GM19455 (cell line): Measurements from ENCODE around the gene LACTB.

ENCODE experiments used
- ATAC-seq: cut with Tn5 transposase; IDR thresholded peaks from one replicate; pipeline ENCODE4 v1.9.1; 2021; ENCODE audit not compliant: unreplicated experiment

Gene LACTB

GRCh38 chr15:63121382-63122001 is at the start of gene LACTB:
LACTB (plus strand) TSS chr15:63121861; CDS start chr15:63121872, 11 bp downstream.
- ATAC-seq = peak; percentile 74

GRCh38 chr15:63072023-63072650 is 49.5 kb upstream of the LACTB start:
- no peak for ATAC-seq

GRCh38 chr15:63072809-63073277 is 48.8 kb upstream of the LACTB start:
- ATAC-seq = no peak

- ATAC-seq = no peak
Observed at GRCh38 chr15:63073497-63074172, 48.0 kb upstream of the LACTB start.

GRCh38 chr15:63075015-63075983 is 46.4 kb upstream of the LACTB start:
- ATAC-seq = no peak

- no peak for ATAC-seq
Observed at GRCh38 chr15:63075984-63076713, 45.5 kb upstream of the LACTB start.

GRCh38 chr15:63076714-63077046 is 45.0 kb upstream of the LACTB start:
- no peak for ATAC-seq

GRCh38 chr15:63077952-63078351 is 43.7 kb upstream of the LACTB start:
- ATAC-seq = no peak

GRCh38 chr15:63079947-63080626 is 41.6 kb upstream of the LACTB start:
- ATAC-seq = no peak

- no peak for ATAC-seq
Observed at GRCh38 chr15:63080634-63081250, 40.9 kb upstream of the LACTB start.

- ATAC-seq = no peak
Observed at GRCh38 chr15:63082366-63082765, 39.3 kb upstream of the LACTB start.

GRCh38 chr15:63083044-63083443 is 38.6 kb upstream of the LACTB start:
- ATAC-seq = no peak

GRCh38 chr15:63083541-63083940 is 38.1 kb upstream of the LACTB start:
- ATAC-seq = no peak

- ATAC-seq = no peak
Observed at GRCh38 chr15:63084806-63085205, 36.9 kb upstream of the LACTB start.

- no peak for ATAC-seq
Observed at GRCh38 chr15:63085289-63085688, 36.4 kb upstream of the LACTB start.

GRCh38 chr15:63086271-63086670 is 35.4 kb upstream of the LACTB start:
- ATAC-seq = no peak

GRCh38 chr15:63086947-63087346 is 34.7 kb upstream of the LACTB start:
- ATAC-seq = no peak

- no peak for ATAC-seq
Observed at GRCh38 chr15:63088533-63089245, 33.0 kb upstream of the LACTB start.
